ENCODE data around the gene ALS2. TPM values are rescaled to one million over a fixed set of nuclear protein-coding genes. Genes with fewer than 3 reads are reported as not detected.

ALS2 gene
- total RNA-seq, 1 donor from 2014 or later, result 37.0 TPM

DNA sequence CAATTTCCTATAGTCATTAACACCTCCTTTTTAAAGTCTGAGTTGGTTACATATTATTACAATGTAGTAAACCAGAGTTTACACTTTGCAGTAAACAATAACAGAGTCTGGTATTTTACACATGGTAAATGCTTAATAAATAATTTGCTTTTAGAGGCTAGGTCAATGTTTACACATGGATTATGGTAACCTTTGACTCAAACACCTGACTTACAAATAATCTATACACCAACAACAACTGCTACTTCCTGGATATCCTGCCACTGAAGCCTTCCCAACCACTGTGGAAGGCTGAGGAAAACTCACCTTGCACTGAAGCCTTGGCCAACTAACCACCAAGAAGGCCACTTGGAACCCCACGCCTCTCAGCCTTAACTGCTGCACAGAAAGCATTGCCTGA is 5.4 kb downstream of the ALS2 start:
- Mint-ChIP-seq H3K4me1 (peaks cover 16% of the 10 kb centered on the region), H3K27me3 (ENCODE audit: low read depth) (no peaks in the 10 kb centered on the region), H3K36me3 (ENCODE audit: low read depth) (no peaks in the 10 kb centered on the region), H3K27ac (ENCODE audit: unreplicated experiment) (no peak overlapping the region), H3K9me3 (no peaks in the 10 kb centered on the region), H3K4me3 (no peak overlapping the region)
- DNase-seq (ENCODE audit: low read depth, low spot score), result no peak
- TF ChIP-seq, protein P1, sequence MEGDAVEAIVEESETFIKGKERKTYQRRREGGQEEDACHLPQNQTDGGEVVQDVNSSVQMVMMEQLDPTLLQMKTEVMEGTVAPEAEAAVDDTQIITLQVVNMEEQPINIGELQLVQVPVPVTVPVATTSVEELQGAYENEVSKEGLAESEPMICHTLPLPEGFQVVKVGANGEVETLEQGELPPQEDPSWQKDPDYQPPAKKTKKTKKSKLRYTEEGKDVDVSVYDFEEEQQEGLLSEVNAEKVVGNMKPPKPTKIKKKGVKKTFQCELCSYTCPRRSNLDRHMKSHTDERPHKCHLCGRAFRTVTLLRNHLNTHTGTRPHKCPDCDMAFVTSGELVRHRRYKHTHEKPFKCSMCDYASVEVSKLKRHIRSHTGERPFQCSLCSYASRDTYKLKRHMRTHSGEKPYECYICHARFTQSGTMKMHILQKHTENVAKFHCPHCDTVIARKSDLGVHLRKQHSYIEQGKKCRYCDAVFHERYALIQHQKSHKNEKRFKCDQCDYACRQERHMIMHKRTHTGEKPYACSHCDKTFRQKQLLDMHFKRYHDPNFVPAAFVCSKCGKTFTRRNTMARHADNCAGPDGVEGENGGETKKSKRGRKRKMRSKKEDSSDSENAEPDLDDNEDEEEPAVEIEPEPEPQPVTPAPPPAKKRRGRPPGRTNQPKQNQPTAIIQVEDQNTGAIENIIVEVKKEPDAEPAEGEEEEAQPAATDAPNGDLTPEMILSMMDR (conservative IDR thresholded peaks at IDR 0.05), result no peak

DNA sequence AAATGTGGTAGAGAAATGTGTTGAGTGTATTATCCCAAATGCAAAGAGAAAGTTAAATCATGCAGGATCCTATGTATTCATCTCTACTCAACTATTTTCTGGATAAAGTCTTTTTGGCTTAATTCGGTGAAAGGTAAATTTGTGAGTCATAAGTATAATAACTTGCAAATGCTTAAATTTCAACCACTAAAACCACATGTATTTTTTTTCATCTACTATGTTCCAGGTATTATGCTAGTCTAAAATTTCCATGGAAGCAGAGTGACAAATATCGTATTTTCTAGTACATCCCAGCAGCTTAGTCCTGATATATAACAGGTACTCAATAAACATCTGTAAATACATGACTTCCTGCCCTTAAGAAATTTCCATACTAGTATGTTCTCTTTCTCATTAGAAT is 6.2 kb downstream of the ALS2 start:
- Mint-ChIP-seq H3K27ac (ENCODE audit: unreplicated experiment) (no peak overlapping the region), H3K36me3 (ENCODE audit: low read depth) (no peaks in the 10 kb centered on the region), H3K9me3 (no peaks in the 10 kb centered on the region), H3K4me1 (peaks cover 8% of the 10 kb centered on the region), H3K4me3 (no peak overlapping the region), H3K27me3 (ENCODE audit: low read depth) (no peaks in the 10 kb centered on the region)
- TF ChIP-seq, protein P1 (conservative IDR thresholded peaks at IDR 0.05), result no peak
- DNase-seq (ENCODE audit: low read depth, low spot score), result no peak

DNA sequence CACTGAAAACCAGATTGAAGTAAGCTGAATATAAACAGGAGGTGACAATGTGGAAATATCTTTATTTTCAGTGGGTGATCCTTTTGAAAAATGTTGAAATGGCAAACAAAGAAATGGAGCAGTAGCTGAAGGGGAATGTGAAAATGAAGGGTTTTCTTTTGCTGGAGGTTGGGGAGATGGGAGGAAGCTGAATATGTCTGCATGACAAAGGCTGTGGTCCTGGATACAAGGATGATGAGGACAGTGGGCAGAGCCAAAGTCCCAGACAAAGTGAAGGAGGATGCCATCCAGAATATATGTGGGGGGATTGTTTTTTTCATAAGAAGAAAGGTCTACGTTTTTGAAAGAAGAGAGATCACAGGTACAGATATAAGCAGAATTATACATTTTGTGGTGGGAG is 6.7 kb downstream of the ALS2 start:
- no peaks in the 10 kb centered on the region for H3K27me3 Mint-ChIP-seq (ENCODE audit: low read depth)
- no peaks in the 10 kb centered on the region for H3K36me3 Mint-ChIP-seq (ENCODE audit: low read depth)
- DNase-seq (ENCODE audit: low read depth, low spot score), result no peak
- H3K9me3 Mint-ChIP-seq, result no peaks in the 10 kb centered on the region
- TF ChIP-seq, protein P1 (conservative IDR thresholded peaks at IDR 0.05), result no peak
- no peak overlapping the region for H3K4me3 Mint-ChIP-seq
- no peak overlapping the region for H3K27ac Mint-ChIP-seq (ENCODE audit: unreplicated experiment)
- peaks cover 5% of the 10 kb centered on the region for H3K4me1 Mint-ChIP-seq

DNA sequence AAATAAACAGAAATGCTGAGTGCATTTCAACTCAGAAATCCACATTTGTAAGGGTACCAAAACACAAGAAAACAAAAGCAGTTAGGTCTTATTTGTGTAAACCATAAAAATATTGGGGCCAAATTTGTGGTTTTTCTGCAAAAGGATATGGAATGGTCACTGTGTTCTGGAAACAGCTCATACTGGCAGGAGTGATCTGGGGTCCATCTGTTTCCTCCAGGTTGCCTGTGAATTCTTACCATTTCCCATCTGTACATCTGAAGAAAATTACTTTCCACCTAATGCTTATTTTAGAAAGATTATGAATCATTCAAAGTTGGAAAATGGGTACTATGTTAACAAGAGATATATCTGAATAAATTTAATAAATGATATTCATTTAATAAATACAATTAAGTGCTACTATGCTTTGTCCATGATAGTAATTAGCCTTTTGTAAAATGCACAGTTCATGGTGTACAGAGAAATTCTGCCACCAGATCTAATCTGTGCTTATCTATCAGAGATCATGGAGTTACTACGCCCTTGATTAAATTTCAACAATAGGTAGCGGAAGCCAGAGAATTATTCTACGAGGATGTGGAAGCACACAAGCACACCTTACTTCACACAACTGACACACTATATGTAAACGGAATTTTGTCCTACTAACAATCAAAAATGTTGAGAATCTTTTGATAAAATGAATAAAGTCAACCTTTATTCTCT is 10.9 kb downstream of the ALS2 start:
- Mint-ChIP-seq H3K4me3 (no peak overlapping the region), H3K9me3 (no peaks in the 10 kb centered on the region), H3K4me1 (no peaks in the 10 kb centered on the region), H3K27me3 (ENCODE audit: low read depth) (no peaks in the 10 kb centered on the region), H3K36me3 (ENCODE audit: low read depth) (peaks cover 7% of the 10 kb centered on the region), H3K27ac (ENCODE audit: unreplicated experiment) (no peak overlapping the region)
- no peak for DNase-seq (ENCODE audit: low read depth, low spot score)
- TF ChIP-seq, protein P1 (conservative IDR thresholded peaks at IDR 0.05), result no peak

DNA sequence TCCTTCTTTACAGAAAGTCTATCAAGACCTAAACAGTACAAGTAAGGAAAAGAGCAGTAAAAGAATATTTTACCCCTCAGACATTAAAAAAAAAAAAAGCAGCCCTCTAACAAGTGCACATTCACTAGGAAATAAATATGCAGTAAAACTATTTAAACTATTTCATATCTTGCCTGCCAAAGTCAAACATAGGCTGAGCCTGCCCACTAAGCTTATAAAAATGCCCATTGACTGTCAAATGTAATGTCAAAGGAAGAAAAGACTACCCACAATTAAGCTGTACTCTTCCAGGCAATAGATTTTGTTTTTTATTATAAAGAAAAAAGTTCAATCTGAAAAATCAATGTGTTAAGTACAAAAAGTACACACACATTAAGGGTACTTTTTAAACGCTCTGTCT is 11.8 kb downstream of the ALS2 start:
- Mint-ChIP-seq H3K27ac (ENCODE audit: unreplicated experiment) (no peak overlapping the region), H3K9me3 (no peaks in the 10 kb centered on the region), H3K36me3 (ENCODE audit: low read depth) (peaks cover 7% of the 10 kb centered on the region), H3K27me3 (ENCODE audit: low read depth) (no peaks in the 10 kb centered on the region), H3K4me3 (no peak overlapping the region), H3K4me1 (no peaks in the 10 kb centered on the region)
- TF ChIP-seq, protein P1 (conservative IDR thresholded peaks at IDR 0.05), result no peak
- DNase-seq (ENCODE audit: low read depth, low spot score), result no peak

All from neural crest cell (in vitro differentiated cells).